Mononuclear cell (primary cell): ENCODE data around the gene PSME2. TPM values are rescaled to one million over a fixed set of nuclear protein-coding genes. Genes with fewer than 3 reads are reported as not detected.

Source experiments
- H3K27me3 ChIP-seq: 2 replicates; pipeline ENCODE4 v1.6.0; 2011; ENCODE audit warnings: low read length, control low read depth; ENCODE audit not compliant: insufficient read depth
- H3K4me1 ChIP-seq: 2 replicates; pipeline ENCODE4 v1.5.1; 2011; ENCODE audit warnings: mild to moderate bottlenecking, low read length, control low read depth; ENCODE audit not compliant: insufficient read depth
- H3K4me3 ChIP-seq: 2 replicates; pipeline ENCODE4 v1.5.1; 2011; ENCODE audit warnings: mild to moderate bottlenecking, low read length, moderate library complexity
- H3K9me3 ChIP-seq: 2 replicates; pipeline ENCODE4 v1.5.1; 2011; ENCODE audit warnings: low read depth, mild to moderate bottlenecking, control low read depth, low read length
- total RNA-seq: library from RNA; depleted of rRNA; stranded (reverse); fragments of >200 nt; gene quantifications from one replicate; pipeline ENCODE4 v1.2.3, GENCODE V29; 2012

Gene PSME2
- total RNA-seq, 1 donor, result 78.9 TPM

- peaks cover 52% of the 10 kb centered on the region for H3K4me1 ChIP-seq
- H3K9me3 ChIP-seq, result no peaks in the 10 kb centered on the region
- peak within 1 kb of the TSS; percentile 83 for H3K4me3 ChIP-seq
Observed at GRCh38 chr14:24093901-24094840, 52.2 kb downstream of the PSME2 start, which contains the start of gene PCK2. Gene PCK2, plus strand, starts transcription at chr14:24094311. Its CDS starts 95 bp downstream, at chr14:24094406.

More at GRCh38 chr14:24093901-24094840, 52.2 kb downstream of the PSME2 start, which contains the start of gene PCK2:
- H3K27me3 ChIP-seq, result no peaks in the 10 kb centered on the region

Other genes starting within 250 kb of the PSME2 start
- gene DHRS4, start 192.8 kb downstream of the PSME2 start, total RNA-seq, result 14.1 TPM
- gene DHRS4L2, start 157.7 kb downstream of the PSME2 start, total RNA-seq, result 5.6 TPM
- 0.52 TPM for gene CARMIL3, start 94.6 kb downstream of the PSME2 start, total RNA-seq
- gene CPNE6, start 75.0 kb downstream of the PSME2 start, total RNA-seq, result not detected
- gene PCK2, start 52.3 kb downstream of the PSME2 start, total RNA-seq, result 4.6 TPM
- gene DCAF11, start 31.8 kb downstream of the PSME2 start, total RNA-seq, result 59.1 TPM
- 1.2 TPM for gene NRL, start 31.7 kb downstream of the PSME2 start, total RNA-seq
- 0.42 TPM for gene FITM1, start 16.0 kb downstream of the PSME2 start, total RNA-seq
- gene PSME1, start 10.4 kb downstream of the PSME2 start, total RNA-seq, result 218 TPM
- gene EMC9, start 5.0 kb downstream of the PSME2 start, total RNA-seq, result 4.1 TPM
- 38.4 TPM for gene RNF31, start 888 bp upstream of the PSME2 start, total RNA-seq
- 126 TPM for gene IRF9, start 14.7 kb upstream of the PSME2 start, total RNA-seq
- 22.7 TPM for gene REC8, start 25.5 kb upstream of the PSME2 start, total RNA-seq
- gene IPO4, start 42.2 kb upstream of the PSME2 start, total RNA-seq, result 13.3 TPM
- 13.6 TPM for gene TM9SF1, start 48.8 kb upstream of the PSME2 start, total RNA-seq
- 0.31 TPM for gene TSSK4, start 59.1 kb upstream of the PSME2 start, total RNA-seq
- 90.8 TPM for gene CHMP4A, start 66.9 kb upstream of the PSME2 start, total RNA-seq
- 4.5 TPM for gene MDP1, start 69.5 kb upstream of the PSME2 start, total RNA-seq
- 51.2 TPM for gene NEDD8, start 85.8 kb upstream of the PSME2 start, total RNA-seq
- 31.1 TPM for gene GMPR2, start 86.3 kb upstream of the PSME2 start, total RNA-seq
- 70.7 TPM for gene TINF2, start 96.0 kb upstream of the PSME2 start, total RNA-seq
- gene TGM1, start 116.6 kb upstream of the PSME2 start, total RNA-seq, result 4.2 TPM
- gene RABGGTA, start 125.0 kb upstream of the PSME2 start, total RNA-seq, result 25.1 TPM
- gene DHRS1, start 153.2 kb upstream of the PSME2 start, total RNA-seq, result 10.4 TPM
- 11.2 TPM for gene NOP9, start 153.2 kb upstream of the PSME2 start, total RNA-seq
- gene CIDEB, start 161.4 kb upstream of the PSME2 start, total RNA-seq, result 14.4 TPM
- 12.6 TPM for gene LTB4R2, start 163.5 kb upstream of the PSME2 start, total RNA-seq
- 12.5 TPM for gene LTB4R, start 164.9 kb upstream of the PSME2 start, total RNA-seq
- gene ADCY4, start 188.5 kb upstream of the PSME2 start, total RNA-seq, result 2.3 TPM
- gene RIPK3, start 193.4 kb upstream of the PSME2 start, total RNA-seq, result 9.9 TPM
- gene NFATC4, start 221.6 kb upstream of the PSME2 start, total RNA-seq, result 0.10 TPM